SKM-1 treated with dmso at 0.1 percent for 144 hours (cell line): ENCODE measurements around the gene ANKRD60.

ENCODE experiments used
- DNase-seq: peaks from one replicate; lab custom pipeline; 2025; ENCODE audit not compliant: unreplicated experiment; lab: John Stamatoyannopoulos, UW

The ANKRD60 gene

GRCh38 chr20:58196402-58197184, 31.9 kb downstream of the ANKRD60 start:
- DNase-seq, result no peak

DNA sequence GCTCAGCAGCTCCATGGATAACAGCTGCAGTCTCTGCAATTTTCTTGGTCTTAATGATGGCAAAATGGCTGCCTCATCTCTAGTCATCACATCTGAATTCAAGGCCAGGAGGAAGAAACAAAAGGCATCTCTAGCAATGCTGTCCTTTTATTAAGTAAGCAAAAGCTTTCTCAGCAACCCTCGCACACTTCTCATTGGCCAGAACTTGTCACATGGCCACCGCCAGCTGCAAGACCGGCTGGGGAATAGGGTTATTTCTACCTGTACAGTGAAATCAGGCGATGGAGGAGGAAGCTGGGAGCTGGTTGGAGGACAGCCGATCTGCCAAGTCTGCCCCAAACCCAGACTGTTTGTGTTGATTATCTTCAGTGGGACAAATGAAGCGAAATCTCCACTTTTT, 33.4 kb downstream of the ANKRD60 start:
- DNase-seq, result no peak

DNA sequence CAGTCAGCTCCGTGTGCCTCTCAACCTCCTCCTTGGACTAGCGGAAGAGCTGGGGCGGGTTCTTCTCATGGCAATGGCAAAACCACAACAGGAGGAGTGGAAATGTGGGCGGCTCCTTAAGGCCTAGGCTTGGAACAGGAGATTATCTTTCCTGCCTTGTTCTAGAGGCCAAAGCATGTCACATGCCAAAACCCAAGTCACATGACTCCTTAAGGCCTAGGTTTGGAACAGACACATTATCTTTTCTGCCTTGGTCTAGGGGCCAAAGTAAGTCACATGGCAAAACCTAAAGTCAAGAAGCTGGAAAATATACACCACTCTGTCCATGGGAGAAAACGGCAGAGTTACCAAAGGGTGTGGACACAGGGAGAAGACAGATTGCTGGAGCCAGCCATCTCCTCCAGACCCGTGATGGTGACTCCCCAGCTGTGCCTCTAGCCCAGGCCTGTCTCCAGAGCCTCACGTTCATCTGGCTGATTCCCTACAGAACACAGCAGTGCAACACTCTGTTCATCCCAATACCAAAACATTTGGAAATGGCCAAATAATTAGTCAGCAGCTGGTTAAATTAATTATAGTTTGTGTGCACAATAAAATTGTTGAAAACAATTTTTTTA, 34.2 kb downstream of the ANKRD60 start:
- DNase-seq, result no peak

DNA sequence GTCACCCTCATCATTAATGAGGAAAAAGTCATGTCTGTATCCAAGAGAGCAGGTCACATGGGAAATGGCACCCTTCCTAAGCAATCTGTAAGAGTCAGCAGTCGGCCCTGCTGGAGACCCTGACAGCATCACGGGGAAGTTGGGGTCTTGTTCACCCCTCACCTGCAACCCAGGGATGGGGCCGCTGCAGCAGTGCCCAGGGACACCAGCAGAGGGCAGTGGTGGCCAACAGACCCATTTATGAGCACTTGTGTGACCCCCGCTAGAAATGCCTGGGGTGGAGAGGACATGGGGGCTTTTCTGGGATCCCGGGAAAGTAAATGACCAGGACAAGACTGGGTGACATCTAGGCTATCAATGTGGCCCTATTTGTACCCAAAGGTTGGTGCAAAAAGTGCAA, 35.9 kb downstream of the ANKRD60 start:
- no peak for DNase-seq

DNA sequence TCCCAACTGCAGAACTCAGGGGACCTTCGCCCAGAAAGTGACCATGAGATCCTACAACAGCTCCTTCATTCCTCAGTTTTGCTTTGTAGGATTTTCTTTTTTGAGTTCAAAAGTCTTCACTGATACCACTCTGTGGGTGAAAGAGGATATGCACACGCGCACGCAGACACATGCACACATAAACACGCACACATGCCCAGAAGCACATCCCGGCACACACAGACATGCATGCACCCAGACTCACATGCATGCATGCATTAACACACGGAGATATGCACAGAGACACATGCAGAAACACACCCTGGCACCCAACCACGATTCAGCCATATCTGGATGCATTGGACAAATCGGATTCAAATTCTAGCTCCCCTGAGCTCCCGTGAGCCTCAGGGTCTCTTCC, 36.4 kb downstream of the ANKRD60 start:
- DNase-seq, result no peak

GRCh38 chr20:58188527-58188926, 39.9 kb downstream of the ANKRD60 start:
- DNase-seq, result no peak

GRCh38 chr20:58184984-58185383, 43.5 kb downstream of the ANKRD60 start:
- DNase-seq, result no peak

- DNase-seq, result no peak
Observed at GRCh38 chr20:58184063-58184462, 44.4 kb downstream of the ANKRD60 start.

DNA sequence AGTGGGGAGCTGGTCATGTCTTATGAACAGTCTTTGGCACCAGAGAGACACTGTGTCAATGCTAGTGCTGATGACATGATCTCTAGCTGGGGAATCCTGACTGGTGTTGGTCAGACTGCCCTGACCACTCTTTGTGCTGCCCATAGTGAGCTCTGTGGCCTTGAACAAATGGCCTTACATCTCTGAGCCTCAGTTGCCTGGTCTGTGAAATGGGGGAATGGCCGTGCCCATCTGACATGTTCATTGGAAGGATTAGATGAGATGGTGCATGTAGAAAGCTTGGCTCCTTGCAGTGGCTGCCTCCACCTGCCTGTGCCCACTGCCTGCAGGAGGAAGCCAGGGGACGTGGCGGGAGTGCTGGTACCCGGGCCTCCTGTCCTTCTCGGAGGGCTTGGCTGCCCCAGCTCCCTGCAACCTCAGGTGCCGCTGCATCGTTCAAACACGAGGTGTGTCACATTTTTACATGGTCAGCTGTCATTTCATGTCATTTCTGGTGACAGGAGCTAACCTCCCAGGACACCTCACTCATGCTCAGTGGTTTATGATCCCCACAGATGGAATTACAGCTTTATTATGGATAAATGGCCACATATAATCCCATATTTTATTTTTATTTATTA, 45.8 kb downstream of the ANKRD60 start:
- DNase-seq, result no peak

DNA sequence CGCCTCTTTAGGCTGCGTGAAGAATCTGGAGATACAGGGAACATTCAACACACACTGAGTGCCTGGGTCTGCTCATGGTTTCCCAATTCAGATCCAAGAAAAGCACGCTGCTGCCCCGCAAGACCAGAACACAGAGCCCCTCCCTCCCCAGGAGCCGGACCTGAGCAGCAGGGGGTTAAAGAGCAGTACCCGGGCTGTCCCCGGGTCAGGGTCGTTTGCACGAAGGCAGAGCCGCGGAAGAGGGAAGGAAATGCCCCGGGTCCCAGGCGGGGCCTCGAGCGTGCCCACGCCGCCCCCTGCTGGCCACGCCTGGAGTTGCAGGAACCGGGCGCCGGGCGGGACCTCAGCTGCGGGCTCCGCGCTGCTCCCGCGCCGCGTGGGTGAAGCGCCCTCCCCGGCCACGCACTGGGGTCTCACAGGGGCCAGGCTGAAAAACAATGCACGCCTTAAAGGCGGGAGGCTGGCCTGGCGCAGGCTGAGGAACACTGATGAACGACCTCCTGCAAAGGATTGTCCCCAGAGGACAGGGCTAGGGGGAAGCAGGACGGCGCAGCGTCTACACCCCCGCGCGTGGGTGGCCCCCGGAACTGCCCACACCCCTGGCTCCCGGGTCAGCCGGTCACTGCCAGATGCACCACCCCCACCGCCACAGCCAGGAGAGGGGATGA, 48.9 kb downstream of the ANKRD60 start:
- peak; percentile 30 for DNase-seq

GRCh38 chr20:58179083-58179431, 49.4 kb downstream of the ANKRD60 start:
- DNase-seq, result no peak

- no peak for DNase-seq
Observed at GRCh38 chr20:58177799-58178198, 50.7 kb downstream of the ANKRD60 start.

DNA sequence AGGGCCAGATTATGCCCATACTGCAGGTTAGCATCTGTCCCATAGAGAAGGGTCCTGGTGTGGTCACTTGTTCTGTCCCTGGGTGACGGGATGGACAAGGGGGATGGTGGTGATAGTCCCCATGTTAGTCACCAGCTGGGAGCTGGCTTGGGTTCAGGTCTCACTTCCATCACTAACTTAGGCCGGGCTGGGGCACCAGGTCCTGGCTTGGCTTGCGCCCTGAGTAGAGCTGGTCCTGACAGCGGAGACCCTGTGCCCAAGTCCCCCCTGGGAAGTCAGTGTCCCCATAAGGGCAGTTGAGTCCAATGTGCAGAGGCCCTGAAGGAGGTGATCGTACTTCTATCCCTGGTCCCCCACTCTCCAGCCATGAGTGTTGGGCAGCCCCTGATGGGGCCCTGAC, 52.6 kb downstream of the ANKRD60 start:
- DNase-seq, result no peak

- no peak for DNase-seq
Observed at GRCh38 chr20:58175425-58175824, 53.0 kb downstream of the ANKRD60 start.

- no peak for DNase-seq
Observed at GRCh38 chr20:58174708-58175280, 53.7 kb downstream of the ANKRD60 start.

DNA sequence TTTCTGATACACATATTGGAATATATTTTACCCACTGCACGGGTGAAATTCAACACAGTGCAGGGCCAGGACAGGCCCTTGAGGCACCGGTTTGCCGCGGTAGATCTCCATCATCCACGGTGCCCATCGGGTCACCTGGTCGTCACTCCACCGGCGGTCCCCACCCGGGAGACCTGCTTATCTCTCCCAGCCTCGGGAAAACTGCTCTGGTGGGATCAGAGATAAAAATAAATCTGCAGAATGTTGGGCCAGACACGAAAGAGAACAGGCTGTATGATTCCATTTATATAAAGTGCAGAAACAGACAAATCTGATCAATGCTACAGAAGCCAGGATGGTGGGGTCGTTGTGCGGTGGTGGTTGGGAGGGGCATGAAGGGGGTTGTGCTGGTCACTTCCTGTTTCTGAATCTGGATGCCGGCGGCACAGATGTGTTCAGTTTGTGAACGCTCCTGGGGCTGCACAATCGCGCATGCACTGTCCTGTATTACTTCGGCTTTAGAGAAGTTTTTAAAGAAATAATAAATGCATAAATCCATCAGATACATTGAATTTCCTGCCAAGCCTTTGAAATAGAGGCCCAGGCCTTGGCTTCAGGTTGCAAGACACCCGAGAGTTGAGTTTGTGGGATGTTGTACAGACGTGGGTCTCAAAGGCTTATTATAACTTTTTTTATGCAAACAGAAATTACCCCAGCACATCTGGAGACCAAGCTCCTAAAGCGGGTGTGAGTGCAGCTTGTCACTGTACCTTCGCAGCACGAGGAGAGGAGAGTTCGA, 54.3 kb downstream of the ANKRD60 start:
- no peak for DNase-seq

DNA sequence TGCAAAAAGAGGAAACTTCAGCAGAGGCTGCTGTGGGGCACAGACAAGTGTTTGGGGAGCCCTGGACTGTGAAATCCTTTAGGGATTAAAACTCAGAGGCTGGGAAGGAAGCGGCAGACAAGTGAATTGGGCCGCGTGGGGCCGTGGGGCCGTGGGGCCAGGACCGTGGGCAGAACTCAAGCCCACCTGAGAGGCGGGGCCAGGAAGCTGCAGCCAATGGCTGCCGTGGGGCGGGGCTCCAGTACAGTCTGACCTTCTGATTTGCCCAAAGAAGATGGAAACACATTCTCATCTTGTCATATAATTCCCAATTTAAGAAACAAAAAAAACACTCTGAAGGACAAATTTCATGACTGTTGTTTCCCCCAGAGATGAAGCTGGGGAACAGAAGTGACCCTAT, 55.4 kb downstream of the ANKRD60 start:
- no peak for DNase-seq

DNA sequence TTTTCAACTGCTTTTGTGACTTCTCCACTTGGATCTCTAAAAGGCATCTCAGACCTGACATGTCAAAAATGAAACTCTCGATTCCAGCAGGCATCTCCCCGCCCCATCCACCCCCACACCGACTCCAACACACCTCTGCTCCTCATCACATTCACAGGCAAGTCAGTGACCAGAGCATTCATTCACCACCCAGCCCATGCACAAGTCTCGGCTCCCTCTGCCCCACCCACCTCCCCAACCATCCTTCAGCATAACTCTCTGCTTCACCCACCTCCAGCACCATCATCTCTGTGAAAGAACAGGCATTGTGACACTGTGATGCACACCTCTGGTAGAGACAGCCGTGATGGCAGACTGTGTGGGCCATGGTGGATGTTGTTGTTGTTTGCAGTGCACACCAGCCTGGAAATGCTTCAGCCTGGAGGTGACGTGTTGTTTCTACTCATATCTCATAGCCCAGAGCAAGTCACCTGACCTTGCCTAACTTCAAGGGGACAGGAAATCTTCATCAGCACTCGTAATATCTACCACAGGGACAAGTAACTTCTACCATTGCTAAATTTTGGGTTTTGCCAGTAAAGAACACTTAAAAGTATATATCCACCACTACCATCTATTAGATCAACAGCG, 56.5 kb downstream of the ANKRD60 start:
- no peak for DNase-seq

DNA sequence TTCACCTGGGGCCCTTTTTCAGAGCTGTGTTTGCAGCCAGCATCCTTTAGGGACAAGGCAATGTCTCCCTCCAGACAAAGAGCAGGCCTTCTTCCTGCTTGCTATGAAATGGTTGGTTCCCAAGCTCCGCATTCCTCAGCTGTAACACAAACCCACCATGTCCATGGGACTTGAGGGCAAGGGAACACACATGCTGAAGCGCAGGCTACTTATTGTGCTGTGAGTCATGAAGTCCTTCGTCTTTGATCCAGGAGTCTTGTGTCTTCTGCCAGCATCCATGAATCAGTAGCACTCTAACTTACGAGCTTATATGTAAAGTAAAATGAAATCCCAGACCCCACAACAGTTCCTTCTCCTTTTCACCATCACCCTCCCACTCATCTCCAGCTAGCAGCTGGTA, 59.0 kb downstream of the ANKRD60 start:
- DNase-seq, result no peak

DNA sequence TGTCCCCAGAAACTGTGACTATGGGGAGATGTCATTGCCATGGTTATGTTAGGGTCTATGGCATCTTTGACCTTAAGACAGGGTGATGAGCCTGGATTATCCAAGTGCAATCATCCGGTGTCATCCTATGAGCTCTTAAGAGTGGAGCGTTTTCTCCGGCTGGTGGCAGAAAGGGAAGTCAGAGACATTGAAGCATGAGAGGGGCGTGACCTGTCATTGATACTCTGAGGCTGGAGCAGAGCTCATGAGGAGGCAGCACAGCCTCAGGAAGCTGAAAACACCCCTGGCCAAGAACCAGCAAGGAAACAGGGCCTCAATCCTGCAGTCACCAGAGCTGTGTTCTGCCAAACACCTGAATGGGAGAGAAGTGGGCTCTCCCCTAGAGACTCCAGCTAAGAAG, 59.6 kb downstream of the ANKRD60 start:
- DNase-seq, result no peak
